ENCODE data around the gene GPR143. TPM values are rescaled to one million over a fixed set of nuclear protein-coding genes. Genes with fewer than 3 reads are reported as not detected.
"Not testable (repeated sequence)": the region's sequence is repeated elsewhere in the genome, so short reads cannot be mapped to it uniquely, and the experiment has no call there.

GPR143 gene
- 10 to 100 TPM; 11.7 to 13.5 TPM for total RNA-seq
- 4.4 TPM for polyA plus RNA-seq (2013, experiment 1 of 2)
- polyA plus RNA-seq (2013, experiment 2 of 2): 4.3 TPM
- long read RNA-seq, experiment 1, partial matches to known transcripts: 3 of 14 reads
- long read RNA-seq, experiment 1, other reads (novel, unspliced or antisense): 7 of 14 reads
- long read RNA-seq, experiment 2, transcript GPR143-203 (9 exons, 1,762 nt): major isoform, 9 of 15 reads
- long read RNA-seq, experiment 2, partial matches to known transcripts: 1 of 15 reads
- long read RNA-seq, experiment 2, other reads (novel, unspliced or antisense): 5 of 15 reads
- long read RNA-seq, experiment 3, transcript GPR143-203 (9 exons, 1,762 nt): major isoform, 28 of 42 reads
- long read RNA-seq, experiment 3, partial matches to known transcripts: 3 of 42 reads
- long read RNA-seq, experiment 3, other reads (novel, unspliced or antisense): 11 of 42 reads
- long read RNA-seq, experiment 4, partial matches to known transcripts: 1 of 17 reads
- long read RNA-seq, experiment 4, other reads (novel, unspliced or antisense): 16 of 17 reads

DNA sequence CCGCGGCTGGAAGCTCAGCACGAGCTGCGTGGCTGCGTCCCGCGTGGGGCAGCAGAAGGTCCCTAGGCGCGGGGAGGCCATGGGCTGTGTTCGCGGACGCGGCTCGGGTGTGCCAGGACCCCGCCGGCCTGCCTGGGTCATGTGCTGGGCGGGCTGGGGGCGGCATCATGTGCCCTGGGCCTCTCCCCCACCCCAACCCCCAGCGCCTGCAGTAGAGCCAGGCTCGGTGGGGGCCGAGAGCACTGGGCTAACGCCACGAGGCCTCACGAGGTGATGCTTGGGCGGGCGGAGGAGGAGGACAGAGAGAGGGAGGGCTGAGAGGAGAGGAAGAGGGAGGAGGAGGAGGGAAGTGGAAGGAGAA lies at the start of gene GPR143:
Gene GPR143, minus strand, starts transcription at position 111 of the 361 bp plus-strand sequence. Its CDS starts 30 bp downstream, at position 81.
- Histone ChIP-seq H3K27me3 (ENCODE audit: control insufficient read depth, insufficient read depth, low read length, poor library complexity, severe bottlenecking) (no peaks in the 10 kb centered on the region), H3K4me1 (ENCODE audit: control insufficient read depth, insufficient read depth, low read length) (no peaks in the 10 kb centered on the region), H3K4me3 (ENCODE audit: low read length) (no peak within 1 kb of the TSS), H3K27ac (ENCODE audit: low read depth, low read length) (no peak within 1 kb of the TSS), H3K9ac (ENCODE audit: extremely low read depth, low read length, poor library complexity, severe bottlenecking) (no peak within 1 kb of the TSS), H3K9me3 (ENCODE audit: control insufficient read depth, low read length) (no peaks in the 10 kb centered on the region), H3K36me3 (ENCODE audit: control insufficient read depth, insufficient read depth, low read length) (no peaks in the 10 kb centered on the region)
- no peak for TF ChIP-seq CTCF (conservative IDR thresholded peaks at IDR 0.05)
- Mint-ChIP-seq H3K27ac (no peak within 1 kb of the TSS), H3K27me3 (ENCODE audit: insufficient read depth) (no peaks in the 10 kb centered on the region), H3K4me3 (peak within 1 kb of the TSS; percentile 62), H3K36me3 (ENCODE audit: low read depth) (no peaks in the 10 kb centered on the region), H3K4me1 (peaks cover 3% of the 10 kb centered on the region), H3K9me3 (peaks cover 39% of the 10 kb centered on the region)
- DNase-seq: peak; percentile 73
- WGBS, 2 experiments (ENCODE audit: insufficient coverage in 1 of 2, insufficient read length in 1 of 2): 26% methylated on average over 26 of the region's 26 CpGs; no CpG with 5 or more reads in 1 of the 2 experiments

DNA sequence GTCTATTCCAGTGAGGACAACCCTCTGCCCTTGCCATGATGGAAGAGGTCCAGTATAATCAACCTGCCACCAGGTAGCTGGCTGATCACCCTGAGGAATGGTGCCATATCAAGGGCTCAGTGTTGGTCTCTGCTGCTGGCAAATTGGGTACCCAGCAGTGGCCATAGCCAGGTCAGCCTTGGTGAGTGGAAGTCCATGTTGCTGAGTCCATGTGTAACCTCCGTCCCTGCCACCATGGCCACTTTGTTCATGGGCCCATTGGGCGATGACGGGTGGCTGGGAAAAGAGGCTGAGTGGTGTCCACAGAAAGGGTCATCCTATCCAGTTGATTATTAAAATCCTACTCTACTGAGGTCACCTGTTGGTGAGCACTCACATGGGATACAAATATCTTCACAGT lies 45.4 kb upstream of the GPR143 start:
- not testable (repeated sequence) for H3K4me1 ChIP-seq (ENCODE audit: control insufficient read depth, insufficient read depth, low read length); H3K9me3 ChIP-seq (ENCODE audit: control insufficient read depth, low read length); H3K27ac ChIP-seq (ENCODE audit: low read depth, low read length); H3K36me3 ChIP-seq (ENCODE audit: control insufficient read depth, insufficient read depth, low read length); H3K36me3 Mint-ChIP-seq (ENCODE audit: low read depth); H3K4me3 Mint-ChIP-seq; H3K27me3 ChIP-seq (ENCODE audit: control insufficient read depth, insufficient read depth, low read length, poor library complexity, severe bottlenecking); H3K27ac Mint-ChIP-seq; H3K9ac ChIP-seq (ENCODE audit: extremely low read depth, low read length, poor library complexity, severe bottlenecking); H3K4me3 ChIP-seq (ENCODE audit: low read length); H3K27me3 Mint-ChIP-seq (ENCODE audit: insufficient read depth); DNase-seq
- 100% methylated on average over 3 of the region's 3 CpGs; no CpG with 5 or more reads in 1 of the 2 experiments for WGBS, 2 experiments (ENCODE audit: insufficient coverage in 1 of 2, insufficient read length in 1 of 2)
- peaks cover 42% of the 10 kb centered on the region for H3K9me3 Mint-ChIP-seq
- H3K4me1 Mint-ChIP-seq: peaks cover 13% of the 10 kb centered on the region

DNA sequence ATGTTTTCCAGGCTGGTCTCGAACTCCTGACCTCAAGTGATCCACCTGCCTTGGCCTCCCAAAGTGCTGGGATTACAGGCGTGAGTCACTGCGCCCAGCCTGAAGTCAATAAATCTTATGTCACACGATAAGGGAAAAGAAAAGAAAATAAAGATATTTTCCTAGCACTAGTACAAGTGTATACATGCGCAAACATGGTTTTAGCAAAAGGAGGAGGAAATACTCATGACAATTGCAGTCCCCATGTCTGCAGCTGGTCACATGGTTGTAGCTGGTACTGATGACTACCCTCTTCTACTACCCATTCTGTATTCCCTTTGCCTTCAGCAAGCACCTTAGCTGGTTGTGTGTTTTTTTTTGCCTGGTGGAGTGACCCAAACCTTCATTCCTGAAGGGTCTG lies 44.2 kb upstream of the GPR143 start:
- peaks cover 48% of the 10 kb centered on the region for H3K9me3 Mint-ChIP-seq
- not testable (repeated sequence) for H3K4me3 Mint-ChIP-seq; DNase-seq; H3K27ac Mint-ChIP-seq; H3K36me3 ChIP-seq (ENCODE audit: control insufficient read depth, insufficient read depth, low read length); H3K36me3 Mint-ChIP-seq (ENCODE audit: low read depth); H3K4me3 ChIP-seq (ENCODE audit: low read length); H3K27me3 ChIP-seq (ENCODE audit: control insufficient read depth, insufficient read depth, low read length, poor library complexity, severe bottlenecking); H3K9ac ChIP-seq (ENCODE audit: extremely low read depth, low read length, poor library complexity, severe bottlenecking); H3K27ac ChIP-seq (ENCODE audit: low read depth, low read length); H3K27me3 Mint-ChIP-seq (ENCODE audit: insufficient read depth); H3K9me3 ChIP-seq (ENCODE audit: control insufficient read depth, low read length); H3K4me1 ChIP-seq (ENCODE audit: control insufficient read depth, insufficient read depth, low read length)
- H3K4me1 Mint-ChIP-seq: peaks cover 13% of the 10 kb centered on the region
- WGBS, 2 experiments (ENCODE audit: insufficient coverage in 1 of 2, insufficient read length in 1 of 2): 99 to 100% methylated on average over 1 to 5 of the region's 5 CpGs

- H3K4me1 Mint-ChIP-seq: peaks cover 10% of the 10 kb centered on the region
- peaks cover 7% of the 10 kb centered on the region for H3K36me3 Mint-ChIP-seq (ENCODE audit: low read depth)
- H3K4me3 Mint-ChIP-seq: no peak overlapping the region
- H3K9me3 Mint-ChIP-seq: peaks cover 39% of the 10 kb centered on the region
- Histone ChIP-seq H3K4me3 (ENCODE audit: low read length) (no peak overlapping the region), H3K4me1 (ENCODE audit: control insufficient read depth, insufficient read depth, low read length) (no peaks in the 10 kb centered on the region), H3K9ac (ENCODE audit: extremely low read depth, low read length, poor library complexity, severe bottlenecking) (no peak overlapping the region), H3K9me3 (ENCODE audit: control insufficient read depth, low read length) (no peaks in the 10 kb centered on the region), H3K27ac (ENCODE audit: low read depth, low read length) (no peak overlapping the region), H3K27me3 (ENCODE audit: control insufficient read depth, insufficient read depth, low read length, poor library complexity, severe bottlenecking) (no peaks in the 10 kb centered on the region), H3K36me3 (ENCODE audit: control insufficient read depth, insufficient read depth, low read length) (no peaks in the 10 kb centered on the region)
- H3K27ac Mint-ChIP-seq: no peak overlapping the region
- H3K27me3 Mint-ChIP-seq (ENCODE audit: insufficient read depth): no peaks in the 10 kb centered on the region
- TF ChIP-seq CTCF (conservative IDR thresholded peaks at IDR 0.05): no peak
- 86 to 100% methylated on average over 1 to 12 of the region's 14 CpGs for WGBS, 2 experiments (ENCODE audit: insufficient coverage in 1 of 2, insufficient read length in 1 of 2)
- DNase-seq: peak; percentile 58
These were observed 41.9 kb upstream of the GPR143 start for GRCh38 chrX:9807355-9808182.

Data from endodermal cell (in vitro differentiated cells).